A673 (cell line): ENCODE data around the gene TCF15. TPM values are rescaled to one million over a fixed set of nuclear protein-coding genes. Genes with fewer than 3 reads are reported as not detected.

Source experiments
- BruUV-seq: library from RNA; stranded (reverse); fragments of 400-500 nt; replicated peaks from 2 replicates; lab custom pipeline; 2021; lab: Mats Ljungman, UMichigan
- CTCF ChIA-PET: fragments of 300-600 bp; sonication (Branson Sonifier 250); formaldehyde crosslinking; loops from one replicate; lab custom pipeline; 2022; ENCODE audit warnings: antibody characterized with exemption; lab: Charles Lee
- POLR2A ChIA-PET: fragments of 300-600 bp; sonication (Branson Sonifier 250); formaldehyde crosslinking; loops from one replicate; lab custom pipeline; 2022; ENCODE audit warnings: antibody characterized with exemption; ENCODE audit not compliant: low non-redundant PET; lab: Charles Lee
- DNase-seq: peaks from one replicate; pipeline ENCODE4 v3.0.0-alpha.2; 2015; ENCODE audit warnings: low spot score
- H3K27ac ChIP-seq: fragments of 200-600 bp; sonication (generic); 2 replicates; pipeline ENCODE4 v1.5.1; 2016; ENCODE audit warnings: mixed run types, low read depth, mild to moderate bottlenecking, mixed read lengths, antibody characterized with exemption, low read length; ENCODE audit not compliant: poor library complexity, severe bottlenecking
- H3K27me3 ChIP-seq: fragments of 200-600 bp; sonication (generic); replicated peaks from 2 replicates; pipeline ENCODE4 v1.6.1; 2017; ENCODE audit warnings: mixed run types, low read depth, mild to moderate bottlenecking, mixed read lengths, antibody characterized with exemption, low read length; ENCODE audit not compliant: insufficient read depth, poor library complexity
- H3K36me3 ChIP-seq: fragments of 200-600 bp; sonication (generic); 2 replicates; pipeline ENCODE4 v1.6.1; 2016; ENCODE audit warnings: mixed run types, mild to moderate bottlenecking, mixed read lengths, antibody characterized with exemption, low read length; ENCODE audit not compliant: insufficient read depth, poor library complexity, severe bottlenecking
- H3K4me1 ChIP-seq: fragments of 200-600 bp; sonication (generic); 2 replicates; pipeline ENCODE4 v1.6.1; 2017; ENCODE audit warnings: mixed run types, mild to moderate bottlenecking, mixed read lengths, antibody characterized with exemption, low read length; ENCODE audit not compliant: insufficient read depth, poor library complexity, severe bottlenecking
- H3K4me3 ChIP-seq: fragments of 200-600 bp; sonication (generic); 2 replicates; pipeline ENCODE4 v1.5.1; 2016; ENCODE audit warnings: low read depth, mixed run types, mild to moderate bottlenecking, mixed read lengths, low read length; ENCODE audit not compliant: poor library complexity, severe bottlenecking
- H3K9me3 ChIP-seq: fragments of 200-600 bp; sonication (generic); 2 replicates; pipeline ENCODE4 v1.6.1; 2016; ENCODE audit warnings: mixed run types, low read depth, mild to moderate bottlenecking, mixed read lengths, antibody characterized with exemption, low read length; ENCODE audit not compliant: poor library complexity, severe bottlenecking
- EZH2 ChIP-seq: fragments of 200-600 bp; sonication (generic); IDR thresholded peaks from 2 replicates; pipeline ENCODE4 v1.6.1; 2017; ENCODE audit warnings: borderline replicate concordance, low read depth, mild to moderate bottlenecking, mixed read lengths, antibody characterized with exemption, low read length; ENCODE audit not compliant: poor library complexity, severe bottlenecking
- intact Hi-C: fragments of 100-400 bp; cut with micrococcal nuclease; formaldehyde crosslinking; loops from one replicate; pipeline ENCODE4 v1.10.0; 2022; ENCODE audit not compliant: unreplicated experiment
- total RNA-seq: library from RNA; stranded (reverse); gene quantifications from 2 replicates; pipeline ENCODE4 v1.2.3, GENCODE V29; 2021
- TF ChIP-seq, protein P1 (sequence below): fragments of 300-800, 200-600 bp; sonication (generic); conservative IDR thresholded peaks from 2 replicates; pipeline ENCODE4 v1.5.1; 2017; ENCODE audit warnings: low read depth, mild to moderate bottlenecking, antibody characterized with exemption, low read length, moderate library complexity, mixed read lengths

Gene TCF15
- total RNA-seq, 1 experiment from 2014 or later = 0.24 TPM

GRCh38 chr20:622161-622560 is 12.1 kb upstream of the TCF15 start:
- intact Hi-C loops = no loop called here
- H3K27me3 ChIP-seq = peaks cover 9% of the 10 kb centered on the region
- no peaks in the 10 kb centered on the region for H3K9me3 ChIP-seq
- H3K27ac ChIP-seq = no peak overlapping the region
- DNase-seq = no peak
- no peaks in the 10 kb centered on the region for H3K36me3 ChIP-seq
- ChIA-PET POLR2A (no interaction called here), CTCF (no interaction called here)
- no peak for TF ChIP-seq EZH2
- TF ChIP-seq, protein P1, sequence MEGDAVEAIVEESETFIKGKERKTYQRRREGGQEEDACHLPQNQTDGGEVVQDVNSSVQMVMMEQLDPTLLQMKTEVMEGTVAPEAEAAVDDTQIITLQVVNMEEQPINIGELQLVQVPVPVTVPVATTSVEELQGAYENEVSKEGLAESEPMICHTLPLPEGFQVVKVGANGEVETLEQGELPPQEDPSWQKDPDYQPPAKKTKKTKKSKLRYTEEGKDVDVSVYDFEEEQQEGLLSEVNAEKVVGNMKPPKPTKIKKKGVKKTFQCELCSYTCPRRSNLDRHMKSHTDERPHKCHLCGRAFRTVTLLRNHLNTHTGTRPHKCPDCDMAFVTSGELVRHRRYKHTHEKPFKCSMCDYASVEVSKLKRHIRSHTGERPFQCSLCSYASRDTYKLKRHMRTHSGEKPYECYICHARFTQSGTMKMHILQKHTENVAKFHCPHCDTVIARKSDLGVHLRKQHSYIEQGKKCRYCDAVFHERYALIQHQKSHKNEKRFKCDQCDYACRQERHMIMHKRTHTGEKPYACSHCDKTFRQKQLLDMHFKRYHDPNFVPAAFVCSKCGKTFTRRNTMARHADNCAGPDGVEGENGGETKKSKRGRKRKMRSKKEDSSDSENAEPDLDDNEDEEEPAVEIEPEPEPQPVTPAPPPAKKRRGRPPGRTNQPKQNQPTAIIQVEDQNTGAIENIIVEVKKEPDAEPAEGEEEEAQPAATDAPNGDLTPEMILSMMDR = no peak
- no peaks in the 10 kb centered on the region for H3K4me1 ChIP-seq
- no peak overlapping the region for H3K4me3 ChIP-seq
- BruUV-seq = no TSS peak

- intact Hi-C loops = no loop called here
- BruUV-seq = no TSS peak
- no peaks in the 10 kb centered on the region for H3K36me3 ChIP-seq
- H3K27me3 ChIP-seq = peaks cover 10% of the 10 kb centered on the region
- ChIA-PET POLR2A (no interaction called here), CTCF (interaction anchor here (0.6 kb wide), 1 partner anchor 15 kb away, joined by 4 read pairs; no protein-coding TSS in a partner anchor)
- no peak overlapping the region for H3K4me3 ChIP-seq
- H3K9me3 ChIP-seq = no peaks in the 10 kb centered on the region
- DNase-seq = no peak
- no peaks in the 10 kb centered on the region for H3K4me1 ChIP-seq
- TF ChIP-seq EZH2 = no peak
- TF ChIP-seq, protein P1 = no peak
- no peak overlapping the region for H3K27ac ChIP-seq
Measured at GRCh38 chr20:621125-621756, 11.1 kb upstream of the TCF15 start.

DNA sequence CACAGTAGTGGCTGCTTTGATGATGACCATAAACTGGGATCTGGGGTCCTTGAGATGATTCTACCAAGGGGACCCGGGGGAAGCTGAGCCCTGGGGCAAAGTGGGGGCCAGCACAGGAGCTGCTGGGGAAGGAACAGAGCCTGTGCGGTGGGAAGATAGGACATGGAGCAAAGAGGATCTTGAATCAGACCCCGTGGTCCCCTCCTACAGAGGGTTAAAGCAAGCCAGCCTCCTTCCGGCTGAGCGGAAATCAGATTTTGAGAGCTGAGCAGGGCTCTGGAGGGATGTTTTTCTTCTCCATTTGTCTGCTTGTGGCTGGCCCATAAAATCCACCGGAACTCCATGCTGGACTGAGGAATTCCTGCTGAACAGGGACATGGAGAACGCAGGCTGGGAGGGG is 10.1 kb upstream of the TCF15 start:
- no peak for TF ChIP-seq EZH2
- TF ChIP-seq, protein P1 = no peak

More for the DNA sequence above, 10.1 kb upstream of the TCF15 start:
- H3K27me3 ChIP-seq = peaks cover 16% of the 10 kb centered on the region
- ChIA-PET CTCF (no interaction called here), POLR2A (no interaction called here)
- intact Hi-C loops = no loop called here
- DNase-seq = no peak
- no peaks in the 10 kb centered on the region for H3K9me3 ChIP-seq
- no peaks in the 10 kb centered on the region for H3K36me3 ChIP-seq
- H3K4me3 ChIP-seq = no peak overlapping the region
- no peak overlapping the region for H3K27ac ChIP-seq
- BruUV-seq = no TSS peak
- H3K4me1 ChIP-seq = no peaks in the 10 kb centered on the region
